ENCODE data around the gene PECR.

GRCh38 chr2:216030216-216030615, 51.4 kb downstream of the PECR start:
- TF ChIP-seq EZH2 (IDR thresholded peaks at IDR 0.05), result no peak
- no peak for TF ChIP-seq CTCF (IDR thresholded peaks at IDR 0.05)
- TF ChIP-seq EZH2phosphoT487 (IDR thresholded peaks at IDR 0.05), result no peak

All from neural progenitor cell (in vitro differentiated cells).